GM18951 (cell line): ENCODE data around the gene RAB3A.
A peak's percentile ranks its signal among the peaks of the same experiment; 100 is the strongest.
"Not testable (repeated sequence)": the region's sequence is repeated elsewhere in the genome, so short reads cannot be mapped to it uniquely, and the experiment has no call there.

Experiments
- POLR2A ChIP-seq: IDR thresholded peaks from 4 replicates; pipeline ENCODE4 v1.6.1; 2011; ENCODE audit warnings: mild to moderate bottlenecking; ENCODE audit not compliant: insufficient read length, insufficient read depth; ENCODE audit errors: extremely low read depth
- in situ Hi-C: fragments of 300-500 bp; cut with MboI; formaldehyde crosslinking; loops from one replicate; pipeline ENCODE4 v1.12.0; 2022; ENCODE audit warnings: low sequenced_read_pairs, mixed read lengths, inconsistent platforms; ENCODE audit not compliant: unreplicated experiment

RAB3A gene

DNA sequence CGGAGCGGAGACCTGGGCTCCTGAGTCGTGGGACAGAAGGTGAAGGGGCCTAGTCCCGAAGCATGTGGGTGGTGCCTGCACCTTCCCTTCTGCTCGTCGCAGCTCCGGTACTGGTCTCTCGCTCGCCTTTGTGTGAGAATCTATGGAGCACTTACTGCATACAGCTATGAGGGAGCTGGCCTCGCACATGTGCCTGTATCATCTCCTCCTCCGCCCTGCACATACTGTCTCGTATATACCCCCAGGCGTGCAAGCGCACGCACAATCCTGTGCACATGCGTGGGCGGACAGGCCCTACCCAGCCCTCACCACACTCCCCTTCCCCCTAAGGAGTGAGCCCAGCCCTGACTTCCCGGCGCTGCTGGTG, 42.2 kb downstream of the RAB3A start:
- in situ Hi-C loops: no loop called here
- no peak for TF ChIP-seq POLR2A

GRCh38 chr19:18160971-18161635, 42.7 kb downstream of the RAB3A start:
- in situ Hi-C loops: no loop called here
- peak; percentile 66 for TF ChIP-seq POLR2A

- no peak for TF ChIP-seq POLR2A
- in situ Hi-C loops: no loop called here
Observed at GRCh38 chr19:18160493-18160970, 43.3 kb downstream of the RAB3A start.

- TF ChIP-seq POLR2A: no peak
- in situ Hi-C loops: no loop called here
Observed at GRCh38 chr19:18159810-18160209, 44.0 kb downstream of the RAB3A start.

GRCh38 chr19:18159059-18159616, 44.7 kb downstream of the RAB3A start:
- in situ Hi-C loops: not testable (repeated sequence)

GRCh38 chr19:18158467-18158866, 45.4 kb downstream of the RAB3A start:
- in situ Hi-C loops: no loop called here
- TF ChIP-seq POLR2A: no peak

DNA sequence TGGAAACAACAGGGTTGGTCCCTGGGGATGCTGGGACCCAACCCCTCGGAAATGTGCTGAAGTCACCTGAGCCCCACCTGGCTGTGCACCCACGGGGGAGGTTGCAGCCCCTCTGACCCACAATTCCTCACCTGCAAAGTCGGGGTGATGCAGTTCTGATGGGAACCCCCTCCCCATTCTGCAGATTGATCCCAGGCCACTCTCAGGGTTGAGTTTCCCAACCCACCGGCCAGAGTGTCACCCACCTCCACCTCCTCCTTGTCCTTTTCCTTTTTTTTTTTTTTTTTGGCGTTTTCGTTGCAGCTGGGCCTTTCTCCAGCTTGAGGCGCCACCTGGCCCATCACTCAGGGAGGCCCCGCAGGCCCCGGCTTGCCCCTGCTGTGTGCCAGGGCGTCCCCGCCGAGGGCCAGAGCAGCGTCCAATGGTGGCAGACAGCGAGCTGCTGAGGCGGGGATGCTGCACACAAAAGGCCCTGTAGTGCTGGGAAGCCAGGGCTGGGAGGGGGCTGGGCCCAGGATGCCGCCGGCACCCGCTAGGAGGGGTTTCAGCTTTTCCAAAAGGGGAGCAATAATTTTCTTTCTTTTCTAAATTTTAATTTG, 46.3 kb downstream of the RAB3A start:
- in situ Hi-C loops: no loop called here
- no peak for TF ChIP-seq POLR2A

GRCh38 chr19:18156841-18157464, 46.9 kb downstream of the RAB3A start:
- in situ Hi-C loops: no loop called here
- TF ChIP-seq POLR2A: no peak

DNA sequence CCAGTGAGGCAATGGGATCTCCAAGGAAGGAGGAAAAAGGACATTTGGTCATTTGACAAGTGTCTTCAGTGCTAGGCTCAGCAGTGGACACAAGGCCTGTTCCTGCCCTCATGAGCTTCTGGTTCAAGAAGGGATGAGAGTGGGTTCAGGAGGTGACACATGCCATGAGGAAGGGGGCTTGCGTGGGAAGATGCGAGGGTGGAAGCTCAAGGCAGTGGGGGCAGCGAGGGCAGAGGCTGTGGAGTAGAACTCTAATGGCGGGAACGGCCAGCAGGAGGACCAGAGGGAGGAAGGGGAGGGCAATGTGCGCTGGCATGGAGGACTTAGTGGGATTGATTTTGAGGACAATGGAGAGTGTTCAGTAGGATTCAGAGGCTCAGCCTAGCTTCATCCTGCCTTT, 47.6 kb downstream of the RAB3A start:
- no peak for TF ChIP-seq POLR2A
- in situ Hi-C loops: no loop called here

DNA sequence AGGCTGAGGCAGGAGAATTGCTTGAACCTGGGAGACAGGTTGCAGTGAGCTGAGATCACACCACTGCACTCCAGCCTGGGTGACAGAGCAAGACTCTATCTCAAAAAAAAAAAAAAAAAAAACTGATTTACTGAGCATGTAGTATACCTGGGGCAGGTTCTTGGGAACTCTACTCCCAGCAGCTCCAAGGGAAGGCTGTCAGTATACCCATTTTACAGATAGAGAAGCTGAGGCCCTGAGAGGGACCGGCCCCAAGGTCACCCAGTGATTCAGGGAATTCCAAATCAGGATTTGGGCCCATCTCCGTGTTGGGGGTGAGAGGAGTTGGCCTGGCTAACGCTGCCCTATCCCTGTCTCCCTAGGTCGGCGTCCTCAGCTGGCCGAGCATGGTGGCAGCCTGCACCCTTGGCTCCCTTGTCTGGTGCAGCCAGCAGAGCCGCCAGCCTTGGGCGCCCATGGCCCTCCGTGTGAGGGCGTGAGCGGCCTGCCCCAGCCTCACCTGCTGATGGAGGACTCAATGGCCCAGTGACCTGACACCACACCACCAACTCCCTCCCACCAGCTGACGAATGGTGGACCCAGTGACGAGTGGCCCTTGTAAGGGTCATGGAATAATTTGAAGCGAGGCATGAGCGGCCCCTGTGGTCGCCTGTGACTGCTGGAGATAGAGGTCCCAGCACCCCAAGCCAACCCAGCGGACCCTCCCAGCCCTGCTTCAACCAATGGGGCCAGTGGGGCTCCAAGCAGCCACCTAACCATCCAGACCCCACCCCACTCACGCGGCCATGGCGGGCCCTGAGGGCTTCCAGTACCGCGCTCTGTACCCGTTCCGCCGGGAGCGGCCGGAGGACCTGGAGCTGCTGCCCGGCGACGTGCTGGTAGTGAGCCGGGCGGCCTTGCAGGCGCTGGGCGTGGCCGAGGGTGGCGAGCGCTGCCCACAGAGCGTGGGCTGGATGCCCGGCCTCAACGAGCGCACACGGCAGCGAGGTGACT, 48.5 kb downstream of the RAB3A start:
- in situ Hi-C loops: no loop called here
- TF ChIP-seq POLR2A: no peak

- TF ChIP-seq POLR2A: no peak
- in situ Hi-C loops: no loop called here
Observed at GRCh38 chr19:18153556-18154134, 50.2 kb downstream of the RAB3A start.

GRCh38 chr19:18152817-18153555, 50.9 kb downstream of the RAB3A start, which contains the start of gene PIK3R2:
Gene PIK3R2, plus strand, starts transcription at chr19:18153163. Its CDS starts 2,717 bp downstream, at chr19:18155880.
- no peak for TF ChIP-seq POLR2A
- in situ Hi-C loops: no loop called here
